GM18951 (cell line): Measurements from ENCODE around the gene SPIRE2.

Experiments
- POLR2A ChIP-seq: IDR thresholded peaks from 4 replicates; pipeline ENCODE4 v1.6.1; 2011; ENCODE audit warnings: mild to moderate bottlenecking; ENCODE audit not compliant: insufficient read length, insufficient read depth; ENCODE audit errors: extremely low read depth
- in situ Hi-C: fragments of 300-500 bp; cut with MboI; formaldehyde crosslinking; loops from one replicate; pipeline ENCODE4 v1.12.0; 2022; ENCODE audit warnings: low sequenced_read_pairs, mixed read lengths, inconsistent platforms; ENCODE audit not compliant: unreplicated experiment

The SPIRE2 gene

GRCh38 chr16:89855986-89856385 is 27.7 kb downstream of the SPIRE2 start:
- TF ChIP-seq POLR2A = no peak
- in situ Hi-C loops = no loop called here

DNA sequence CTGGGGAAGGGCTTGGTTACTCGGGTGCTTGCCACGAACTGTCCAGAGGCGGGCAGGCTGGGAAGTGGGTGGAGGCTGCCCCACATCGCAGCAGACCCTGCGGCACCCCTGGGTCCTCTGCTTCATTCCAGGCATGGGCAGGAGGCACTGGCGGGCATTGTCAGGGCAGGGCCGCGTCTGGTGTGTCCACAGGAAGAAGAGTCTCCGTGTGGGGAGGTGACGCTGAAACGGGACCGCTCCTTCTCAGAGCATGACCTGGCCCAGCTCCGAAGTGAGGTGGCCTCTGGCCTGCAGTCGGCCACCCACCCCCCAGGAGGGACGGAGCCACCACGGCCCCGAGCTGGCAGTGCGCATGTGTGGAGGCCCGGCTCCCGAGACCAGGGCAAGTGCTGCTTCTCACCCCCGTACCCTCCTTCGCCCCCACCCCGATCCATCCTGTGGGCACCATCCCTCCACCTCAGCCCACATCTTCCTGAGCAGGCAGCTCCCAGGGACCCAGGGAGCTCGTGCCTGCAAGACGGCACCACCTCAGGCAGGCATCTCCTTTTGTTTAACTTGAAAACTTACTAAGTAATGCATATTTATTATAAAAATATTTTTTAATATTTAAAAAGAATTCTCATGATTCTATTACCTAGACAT is 30.8 kb downstream of the SPIRE2 start:
- in situ Hi-C loops = no loop called here
- no peak for TF ChIP-seq POLR2A

DNA sequence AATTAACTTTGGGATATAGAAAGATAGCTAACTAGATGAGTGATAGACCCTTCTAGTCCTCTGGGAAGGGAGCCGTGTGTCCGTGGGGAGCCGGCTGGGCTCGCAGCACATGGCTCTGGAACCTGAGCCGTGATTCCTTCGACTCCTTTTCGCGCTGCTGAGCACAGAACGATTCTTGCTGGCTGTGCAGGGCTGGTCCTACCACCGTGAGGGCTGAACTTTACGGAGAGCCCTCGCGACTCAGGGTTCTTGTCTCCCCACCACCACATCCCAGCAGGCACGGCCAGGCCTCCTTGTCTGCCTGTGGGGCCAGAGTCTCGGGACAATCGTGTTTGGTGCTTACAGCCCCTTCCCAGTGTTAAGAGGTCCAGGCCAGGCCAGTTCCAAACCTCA is 31.3 kb downstream of the SPIRE2 start:
- in situ Hi-C loops = no loop called here
- TF ChIP-seq POLR2A = no peak

- TF ChIP-seq POLR2A = no peak
- in situ Hi-C loops = no loop called here
These were observed 32.6 kb downstream of the SPIRE2 start for GRCh38 chr16:89860747-89861304.

DNA sequence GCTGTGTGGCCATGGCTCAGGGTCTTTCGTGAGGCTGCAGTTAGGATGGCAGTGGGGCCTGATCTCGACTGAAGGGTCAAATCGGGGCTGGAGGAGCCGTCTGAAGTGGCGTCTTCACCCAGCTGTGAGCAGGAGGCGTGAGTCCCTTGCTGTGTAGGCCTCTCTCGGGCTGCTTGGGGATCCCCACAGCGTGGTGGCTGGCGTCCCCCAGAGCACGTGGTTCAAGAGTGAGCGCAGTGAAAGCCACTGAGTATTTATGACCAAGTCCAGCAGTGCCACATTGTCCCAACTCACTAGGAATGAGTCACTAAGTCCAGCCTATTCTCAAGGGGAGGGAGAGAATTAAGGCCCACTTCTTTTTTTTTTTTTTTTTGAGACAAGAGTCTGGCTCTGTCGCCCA is 33.4 kb downstream of the SPIRE2 start:
- no peak for TF ChIP-seq POLR2A

GRCh38 chr16:89862732-89863131 is 34.5 kb downstream of the SPIRE2 start:
- in situ Hi-C loops = no loop called here
- no peak for TF ChIP-seq POLR2A

More for the DNA sequence above, 33.4 kb downstream of the SPIRE2 start:
- in situ Hi-C loops = no loop called here

DNA sequence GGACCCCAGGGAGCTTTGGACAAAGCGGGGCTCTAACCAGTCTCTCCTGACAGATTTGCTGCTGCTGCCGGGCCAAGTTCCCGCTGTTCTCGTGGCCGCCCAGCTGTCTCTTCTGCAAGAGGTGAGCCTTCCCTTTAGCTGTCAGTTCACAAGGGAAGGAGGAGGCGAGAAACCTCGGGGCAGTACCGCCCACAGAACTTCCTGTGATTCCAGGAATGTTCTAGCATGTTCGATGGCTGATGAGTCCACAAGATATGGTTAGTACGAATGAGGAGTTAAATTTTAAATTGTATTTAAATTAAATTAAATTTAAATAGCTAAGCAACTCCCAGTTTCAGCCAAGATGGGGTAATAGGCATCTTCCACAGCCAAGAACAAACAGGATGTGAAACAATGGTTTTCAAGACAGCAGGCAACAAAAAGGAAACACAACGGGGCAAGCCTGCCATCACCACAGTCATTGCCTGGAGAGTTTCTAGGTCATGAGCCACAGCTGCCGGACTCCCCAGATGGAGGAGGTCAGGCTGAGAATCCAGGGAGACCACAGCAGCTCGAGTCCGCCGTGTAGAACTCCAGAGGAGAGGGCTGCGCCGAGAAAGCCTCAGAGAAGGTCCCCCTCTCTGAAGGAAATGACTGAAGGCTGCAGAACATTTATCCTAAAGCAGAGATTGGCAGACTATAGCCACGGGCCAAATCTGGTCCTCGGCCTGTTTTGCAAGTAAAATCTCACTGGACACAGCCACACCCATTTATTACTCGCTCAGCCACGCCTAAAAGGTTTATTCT is 35.7 kb downstream of the SPIRE2 start:
- TF ChIP-seq POLR2A = peak; percentile 46
- in situ Hi-C loops = no loop called here

- in situ Hi-C loops = no loop called here
- no peak for TF ChIP-seq POLR2A
These were observed 36.2 kb downstream of the SPIRE2 start for GRCh38 chr16:89864527-89864820.

DNA sequence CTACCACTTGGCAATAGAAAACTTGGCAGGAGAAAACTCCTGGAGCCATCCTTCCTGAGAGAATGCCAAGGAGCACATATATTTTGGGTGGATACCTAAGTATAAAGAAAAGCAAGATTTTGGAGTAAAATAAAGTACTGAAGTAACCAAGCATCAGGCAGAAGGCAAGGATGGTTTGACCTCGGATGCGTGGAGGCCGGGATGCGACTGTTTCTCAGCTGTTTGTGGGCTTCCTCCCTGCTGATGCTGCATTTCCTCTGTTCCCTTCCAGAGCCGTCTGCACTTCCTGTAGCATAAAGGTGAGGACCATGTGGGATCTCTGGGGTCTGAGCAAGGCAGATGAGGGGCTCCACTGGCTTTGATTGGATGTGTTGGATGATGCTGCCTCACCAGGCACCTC is 39.6 kb downstream of the SPIRE2 start:
- no peak for TF ChIP-seq POLR2A
- in situ Hi-C loops = no loop called here

DNA sequence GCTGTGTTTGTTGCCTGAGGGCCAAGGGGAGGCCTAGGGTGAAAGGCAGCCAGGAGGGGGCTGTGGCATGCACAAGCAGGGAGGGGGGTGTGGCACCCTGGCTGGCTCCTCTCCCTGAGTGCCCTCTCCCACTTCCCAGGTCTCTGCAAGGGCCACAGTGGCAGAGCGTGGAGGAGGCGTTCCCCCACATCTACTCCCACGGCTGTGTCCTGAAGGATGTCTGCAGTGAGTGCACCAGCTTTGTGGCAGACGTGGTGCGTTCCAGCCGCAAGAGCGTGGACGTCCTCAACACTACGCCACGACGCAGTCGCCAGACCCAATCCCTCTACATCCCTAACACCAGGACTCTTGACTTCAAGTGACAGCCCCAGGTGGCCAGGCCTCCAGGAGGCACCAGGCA is 41.6 kb downstream of the SPIRE2 start:
- no peak for TF ChIP-seq POLR2A
- in situ Hi-C loops = no loop called here

DNA sequence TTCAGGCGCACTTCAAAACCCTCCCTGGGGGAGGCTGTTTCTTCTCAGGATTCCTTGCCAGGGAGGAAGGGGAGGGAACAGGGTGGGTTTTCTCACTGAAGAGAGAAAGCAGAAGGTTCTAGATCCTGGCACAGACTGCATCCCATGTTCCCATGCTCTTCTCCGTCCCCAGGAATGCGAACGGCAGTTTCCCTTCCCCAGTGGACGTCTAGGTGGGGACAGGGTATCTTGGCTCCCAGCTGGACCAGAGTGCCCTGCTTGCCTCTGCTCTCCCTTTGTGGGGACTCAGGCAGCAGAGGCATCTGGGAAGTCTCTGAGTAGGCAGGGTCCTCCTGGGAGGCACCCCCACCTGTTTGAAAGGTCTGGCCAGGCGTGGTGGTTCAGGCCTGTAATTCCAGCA is 42.2 kb downstream of the SPIRE2 start:
- in situ Hi-C loops = no loop called here
- TF ChIP-seq POLR2A = no peak

DNA sequence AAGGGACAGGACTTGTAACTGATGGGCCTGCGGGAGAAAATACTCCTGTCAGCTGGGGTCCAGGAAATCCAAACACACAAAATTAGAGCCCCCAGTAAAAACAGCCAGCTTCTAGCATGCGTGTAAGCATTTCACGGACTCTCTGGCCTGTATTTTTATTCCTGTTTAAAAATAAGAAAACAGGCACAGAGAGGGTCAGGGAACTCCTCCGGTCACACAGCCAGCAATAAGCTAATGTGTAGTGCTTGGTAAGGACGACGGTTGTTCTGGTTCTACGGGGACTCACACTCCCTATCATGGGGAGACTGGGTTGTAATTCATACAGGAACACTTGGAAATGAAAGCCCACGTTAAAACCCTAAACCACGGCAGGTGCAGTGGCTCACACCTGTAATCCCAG is 43.6 kb downstream of the SPIRE2 start:
- no peak for TF ChIP-seq POLR2A
- in situ Hi-C loops = no loop called here

DNA sequence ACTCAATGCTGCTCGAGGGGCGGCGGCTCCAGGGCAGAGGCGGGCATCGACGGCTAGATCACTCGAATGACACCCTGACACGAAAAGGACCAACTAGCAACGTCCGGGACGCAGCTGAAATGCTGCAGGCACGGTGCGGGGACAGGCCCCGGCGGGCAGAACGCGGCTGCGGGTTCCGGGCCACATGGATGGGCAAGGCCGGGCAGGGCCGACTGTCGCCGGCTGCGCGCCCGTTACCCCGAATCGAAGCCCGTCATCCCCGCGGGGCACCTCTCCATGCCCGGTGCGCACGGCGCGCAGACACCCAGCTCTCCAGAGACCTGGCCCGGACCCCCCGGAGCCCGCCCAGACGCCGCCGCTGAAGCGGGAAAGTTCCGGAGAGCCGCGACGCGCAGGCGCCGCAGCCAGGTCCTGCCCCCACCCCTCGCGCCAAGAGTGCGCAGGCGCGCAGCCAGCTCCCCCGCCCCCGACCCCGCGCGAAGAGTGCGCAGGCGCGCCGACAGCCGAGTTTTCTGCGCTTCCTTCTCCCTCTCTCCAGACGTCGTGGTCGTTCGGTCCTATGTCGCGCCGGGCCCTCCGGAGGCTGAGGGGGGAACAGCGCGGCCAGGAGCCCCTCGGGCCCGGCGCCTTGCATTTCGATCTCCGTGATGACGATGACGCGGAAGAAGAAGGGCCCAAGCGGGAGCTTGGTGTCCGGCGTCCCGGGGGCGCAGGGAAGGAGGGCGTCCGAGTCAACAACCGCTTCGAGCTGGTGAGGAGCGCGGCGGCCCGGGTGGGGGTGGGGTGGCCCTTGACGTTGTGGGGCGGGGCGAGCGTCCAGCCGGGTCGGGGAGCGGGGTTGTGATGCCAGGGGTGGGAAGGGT is 45.1 kb downstream of the SPIRE2 start, which contains the start of gene TCF25:
Gene TCF25, plus strand, starts transcription at position 484 of the 863 bp plus-strand sequence. Its CDS starts 76 bp downstream, at position 560.
- TF ChIP-seq POLR2A = peak; percentile 93
- in situ Hi-C loops = no loop called here
